Esophagus muscularis mucosa (tissue), 4 donors: Measurements from ENCODE around the gene TMX4. TPM values are rescaled to one million over a fixed set of nuclear protein-coding genes. Genes with fewer than 3 reads are reported as not detected.
A peak's percentile ranks its signal among the peaks of the same experiment; 100 is the strongest.

Experiments
- DNase-seq: peaks from one replicate; pipeline ENCODE4 v3.0.0-alpha.2; 2017; ENCODE audit errors: extremely low spot score
- H3K27ac ChIP-seq, 4 donors: fragments of 200-600 bp; sonication (generic); replicated peaks in 1 of 4; 1 replicate in 3 of 4; 2 replicates in 1 of 4; pipeline ENCODE4 v1.5.1; 2016 to 2019; ENCODE audit warnings: mild to moderate bottlenecking in 1 of 4
- H3K27me3 ChIP-seq, 4 donors: fragments of 200-600 bp; sonication (generic); one replicate each; pipeline versions ENCODE4 v1.5.1 to v1.6.0; 2016 to 2019
- H3K36me3 ChIP-seq, 4 donors: fragments of 200-600 bp; sonication (generic); one replicate each; pipeline ENCODE4 v1.5.1; 2016 to 2019
- H3K4me1 ChIP-seq, 4 donors: fragments of 200-600 bp; sonication (generic); one replicate each; pipeline ENCODE4 v1.5.1; 2016 to 2019
- H3K4me3 ChIP-seq, 4 donors: fragments of 200-600 bp; sonication (generic); 1 replicate in 2 of 4; 2 replicates in 2 of 4; pipeline ENCODE4 v1.5.1; 2016 to 2019; ENCODE audit warnings: mild to moderate bottlenecking in 4 of 4, moderate library complexity in 1 of 4
- H3K9me3 ChIP-seq, 4 donors: fragments of 200-600 bp; sonication (generic); 1 replicate in 3 of 4; 2 replicates in 1 of 4; pipeline ENCODE4 v1.5.1; 2016 to 2019
- CTCF ChIP-seq, 3 experiments: fragments of 200-600 bp in 2 of 3; fragments of 450-650 bp in 1 of 3; sonication (generic) in 2 of 3; IDR thresholded peaks; one replicate each; pipeline ENCODE4 v1.5.1; 2017 to 2019; ENCODE audit warnings: antibody characterized with exemption in 3 of 3, mild to moderate bottlenecking in 2 of 3, moderate library complexity in 1 of 3
- EP300 ChIP-seq: sonication (generic); formaldehyde crosslinking; IDR thresholded peaks from one replicate; pipeline ENCODE4 v1.6.1; 2017; ENCODE audit warnings: antibody characterized with exemption
- POLR2A ChIP-seq: fragments of 450-650 bp; IDR thresholded peaks from one replicate; pipeline ENCODE4 v1.6.1; 2017; ENCODE audit warnings: antibody characterized with exemption, moderate library complexity, mild to moderate bottlenecking, low read depth
- POLR2AphosphoS5 ChIP-seq, 2 donors: sonication (generic); formaldehyde crosslinking; IDR thresholded peaks; one replicate each; pipeline ENCODE4 v1.6.1; 2017; ENCODE audit warnings: antibody characterized with exemption in 2 of 2
- WGBS: methylation state at CpG from one replicate; pipeline ENCODE4 v1.1.5; 2018; 5-methylcytosine and 5-hydroxymethylcytosine counted together
- intact Hi-C: fragments of 100-400 bp; cut with DNase I; formaldehyde crosslinking; loops from one replicate; pipeline ENCODE4 v1.15.1; 2023
- total RNA-seq, 4 donors: library from RNA; depleted of rRNA; stranded (reverse); fragments of >200 nt; gene quantifications; one replicate each; pipeline versions ENCODE4 v1.1.0 to v1.2.1, GENCODE V29; 2016

TMX4 gene
- total RNA-seq, 4 donors from 2014 or later = 48.1 to 70.6 (median 56.9) TPM

GRCh38 chr20:8062756-8063155, 43.2 kb upstream of the TMX4 start:
- H3K9me3 ChIP-seq = no peaks in the 10 kb centered on the region
- TF ChIP-seq EP300 (no peak), POLR2AphosphoS5 (IDR thresholded peaks at IDR 0.05) (peak in 1 of 2 donors; percentile 36)
- H3K36me3 ChIP-seq = no peaks in the 10 kb centered on the region
- peaks cover 0 to 53% (median 52%) of the 10 kb centered on the region in 4 donors for H3K4me1 ChIP-seq
- no peak for DNase-seq
- H3K4me3 ChIP-seq = no peak overlapping the region
- intact Hi-C loops = no loop called here
- WGBS = 50% methylated on average over 6 of the region's 6 CpGs
- no peaks in the 10 kb centered on the region for H3K27me3 ChIP-seq
- H3K27ac ChIP-seq = peak overlapping the region; percentile 52 to 72 (median 66)

- intact Hi-C loops = no loop called here
- 41% methylated on average over 5 of the region's 5 CpGs for WGBS
- Histone ChIP-seq H3K9me3 (no peaks in the 10 kb centered on the region), H3K4me1 (peaks cover 0 to 53% (median 52%) of the 10 kb centered on the region in 4 donors), H3K27me3 (no peaks in the 10 kb centered on the region), H3K4me3 (no peak overlapping the region), H3K36me3 (no peaks in the 10 kb centered on the region), H3K27ac (peak overlapping the region; percentile 52 to 72 (median 66))
- TF ChIP-seq POLR2AphosphoS5 (IDR thresholded peaks at IDR 0.05) (no peak), CTCF (IDR thresholded peaks at IDR 0.05) (no peak), POLR2A (no peak), EP300 (no peak)
- no peak for DNase-seq
Observed at GRCh38 chr20:8061861-8062518, 42.4 kb upstream of the TMX4 start.

GRCh38 chr20:8060977-8061376, 41.4 kb upstream of the TMX4 start:
- H3K27ac ChIP-seq = peak overlapping the region; percentile 52 to 72 (median 66)
- intact Hi-C loops = no loop called here

GRCh38 chr20:8057871-8058270, 38.3 kb upstream of the TMX4 start:
- no peak for DNase-seq
- Histone ChIP-seq H3K4me3 (no peak overlapping the region), H3K4me1 (peaks cover 0 to 55% (median 52%) of the 10 kb centered on the region in 4 donors), H3K27me3 (no peaks in the 10 kb centered on the region), H3K36me3 (no peaks in the 10 kb centered on the region), H3K27ac (no peak overlapping the region), H3K9me3 (no peaks in the 10 kb centered on the region)
- WGBS = 69% methylated on average over 3 of the region's 3 CpGs
- intact Hi-C loops = no loop called here
- TF ChIP-seq POLR2AphosphoS5 (IDR thresholded peaks at IDR 0.05) (no peak), POLR2A (no peak), CTCF (IDR thresholded peaks at IDR 0.05) (no peak)

More at GRCh38 chr20:8060977-8061376, 41.4 kb upstream of the TMX4 start:
- TF ChIP-seq POLR2A (no peak), POLR2AphosphoS5 (IDR thresholded peaks at IDR 0.05) (no peak), CTCF (IDR thresholded peaks at IDR 0.05) (no peak), EP300 (no peak)
- Histone ChIP-seq H3K27me3 (no peaks in the 10 kb centered on the region), H3K36me3 (no peaks in the 10 kb centered on the region), H3K4me1 (peaks cover 0 to 55% (median 52%) of the 10 kb centered on the region in 4 donors), H3K9me3 (no peaks in the 10 kb centered on the region), H3K4me3 (no peak overlapping the region)
- DNase-seq = no peak

GRCh38 chr20:8055096-8055495, 35.5 kb upstream of the TMX4 start:
- H3K27ac ChIP-seq = peak overlapping the region in 2 of 4 donors; percentile 43 to 52
- DNase-seq = no peak
- no peak overlapping the region for H3K4me3 ChIP-seq
- H3K9me3 ChIP-seq = no peaks in the 10 kb centered on the region
- H3K36me3 ChIP-seq = no peaks in the 10 kb centered on the region
- WGBS = 47% methylated on average over 3 of the region's 3 CpGs
- intact Hi-C loops = no loop called here
- H3K4me1 ChIP-seq = peaks cover 0 to 27% (median 25%) of the 10 kb centered on the region in 4 donors
- TF ChIP-seq CTCF (IDR thresholded peaks at IDR 0.05) (no peak), POLR2AphosphoS5 (IDR thresholded peaks at IDR 0.05) (no peak), POLR2A (no peak), EP300 (no peak)
- H3K27me3 ChIP-seq = no peaks in the 10 kb centered on the region
